Measurements from ENCODE around the gene NEDD9. TPM values are rescaled to one million over a fixed set of nuclear protein-coding genes. Genes with fewer than 3 reads are reported as not detected.
A peak's percentile ranks its signal among the peaks of the same experiment; 100 is the strongest.

Gene NEDD9
- polyA plus RNA-seq, 1 donor (not counting 4 experiments of a cell fraction or from before 2014, with no cell fraction given): 3.3 TPM

- Histone ChIP-seq H3K4me3 (ENCODE audit: control insufficient read depth in 2 of 3, extremely low read depth in 1 of 3, insufficient read depth in 2 of 3, low read depth in 1 of 3, low read length in 3 of 3) (no peak overlapping the region), H3K27me3 (ENCODE audit: control insufficient read depth, extremely low read depth, insufficient read depth, low read length) (no peaks in the 10 kb centered on the region), H4K20me1 (ENCODE audit: control insufficient read depth, extremely low read depth, insufficient read depth, low read length) (no peaks in the 10 kb centered on the region), H3K79me2 (ENCODE audit: control insufficient read depth, insufficient read depth, low read length) (no peaks in the 10 kb centered on the region), H2AFZ (ENCODE audit: control insufficient read depth, low read length) (no peak overlapping the region), H3K4me1 (ENCODE audit: control insufficient read depth, extremely low read depth, insufficient read depth, low read length) (no peaks in the 10 kb centered on the region), H3K9me3 (ENCODE audit: control insufficient read depth, low read depth, low read length) (no peaks in the 10 kb centered on the region), H3K36me3 (ENCODE audit: control insufficient read depth in 2 of 2, extremely low read depth in 1 of 2, insufficient read depth in 2 of 2, low read length in 2 of 2) (no peaks in the 10 kb centered on the region), H3K9me1 (ENCODE audit: control insufficient read depth, extremely low read depth, insufficient read depth, low read length) (no peaks in the 10 kb centered on the region), H3K4me2 (ENCODE audit: control insufficient read depth, extremely low read depth, insufficient read depth, low read depth, low read length) (no peak overlapping the region), H3K9ac (ENCODE audit: control insufficient read depth, extremely low read depth, insufficient read depth, low read length) (no peak overlapping the region), H3K27ac (ENCODE audit: control insufficient read depth, insufficient read depth, low read length) (no peak overlapping the region)
- dilution Hi-C loops (cut with MboI; ENCODE audit: extremely low pct_ligation_motif_present, low sequenced_read_pairs): no loop called here
- TF ChIP-seq, protein P1, sequence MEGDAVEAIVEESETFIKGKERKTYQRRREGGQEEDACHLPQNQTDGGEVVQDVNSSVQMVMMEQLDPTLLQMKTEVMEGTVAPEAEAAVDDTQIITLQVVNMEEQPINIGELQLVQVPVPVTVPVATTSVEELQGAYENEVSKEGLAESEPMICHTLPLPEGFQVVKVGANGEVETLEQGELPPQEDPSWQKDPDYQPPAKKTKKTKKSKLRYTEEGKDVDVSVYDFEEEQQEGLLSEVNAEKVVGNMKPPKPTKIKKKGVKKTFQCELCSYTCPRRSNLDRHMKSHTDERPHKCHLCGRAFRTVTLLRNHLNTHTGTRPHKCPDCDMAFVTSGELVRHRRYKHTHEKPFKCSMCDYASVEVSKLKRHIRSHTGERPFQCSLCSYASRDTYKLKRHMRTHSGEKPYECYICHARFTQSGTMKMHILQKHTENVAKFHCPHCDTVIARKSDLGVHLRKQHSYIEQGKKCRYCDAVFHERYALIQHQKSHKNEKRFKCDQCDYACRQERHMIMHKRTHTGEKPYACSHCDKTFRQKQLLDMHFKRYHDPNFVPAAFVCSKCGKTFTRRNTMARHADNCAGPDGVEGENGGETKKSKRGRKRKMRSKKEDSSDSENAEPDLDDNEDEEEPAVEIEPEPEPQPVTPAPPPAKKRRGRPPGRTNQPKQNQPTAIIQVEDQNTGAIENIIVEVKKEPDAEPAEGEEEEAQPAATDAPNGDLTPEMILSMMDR (optimal IDR thresholded peaks at IDR 0.05 in 1 of 3, IDR thresholded peaks at IDR 0.05 in 1 of 3, conservative IDR thresholded peaks at IDR 0.05 in 1 of 3; ENCODE audit: extremely low read depth in 1 of 3, insufficient read depth in 2 of 3, low read length in 3 of 3): no peak
- no peak for TF ChIP-seq EZH2 (IDR thresholded peaks at IDR 0.05; ENCODE audit: low read length)
- no peak for FAIRE-seq
- no peak for DNase-seq (ENCODE audit: low read depth, low spot score)
Measured at GRCh38 chr6:11242711-11243110, 10.2 kb upstream of the NEDD9 start.

DNA sequence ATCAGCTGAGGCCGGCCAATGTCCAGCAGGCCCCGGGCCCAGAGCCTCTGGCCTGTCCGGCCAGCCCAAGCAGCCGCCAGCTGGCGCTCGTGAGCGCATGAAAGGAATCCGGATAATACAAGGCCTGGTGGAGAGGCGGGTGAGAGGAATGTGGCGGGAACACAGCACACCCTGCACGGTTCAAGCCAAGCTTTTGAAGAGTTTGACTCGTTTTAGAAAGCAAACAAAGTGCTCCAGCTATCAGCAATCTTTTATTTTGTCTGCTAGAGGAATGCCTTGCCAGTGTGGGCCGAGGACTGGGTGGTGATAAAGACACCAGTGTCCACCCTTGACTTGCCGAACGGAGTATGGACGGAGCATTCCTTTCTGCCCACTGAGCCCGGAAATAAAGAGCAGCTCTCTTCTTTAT lies 9.3 kb upstream of the NEDD9 start:
- DNase-seq (ENCODE audit: low read depth, low spot score): no peak
- Histone ChIP-seq H3K79me2 (ENCODE audit: control insufficient read depth, insufficient read depth, low read length) (no peaks in the 10 kb centered on the region), H3K4me2 (ENCODE audit: control insufficient read depth, extremely low read depth, insufficient read depth, low read depth, low read length) (no peak overlapping the region), H3K36me3 (ENCODE audit: control insufficient read depth in 2 of 2, extremely low read depth in 1 of 2, insufficient read depth in 2 of 2, low read length in 2 of 2) (no peaks in the 10 kb centered on the region), H2AFZ (ENCODE audit: control insufficient read depth, low read length) (no peak overlapping the region), H3K9me3 (ENCODE audit: control insufficient read depth, low read depth, low read length) (no peaks in the 10 kb centered on the region), H3K9me1 (ENCODE audit: control insufficient read depth, extremely low read depth, insufficient read depth, low read length) (no peaks in the 10 kb centered on the region), H3K27me3 (ENCODE audit: control insufficient read depth, extremely low read depth, insufficient read depth, low read length) (no peaks in the 10 kb centered on the region), H3K9ac (ENCODE audit: control insufficient read depth, extremely low read depth, insufficient read depth, low read length) (no peak overlapping the region), H4K20me1 (ENCODE audit: control insufficient read depth, extremely low read depth, insufficient read depth, low read length) (no peaks in the 10 kb centered on the region), H3K4me3 (ENCODE audit: control insufficient read depth in 2 of 3, extremely low read depth in 1 of 3, insufficient read depth in 2 of 3, low read depth in 1 of 3, low read length in 3 of 3) (no peak overlapping the region), H3K27ac (ENCODE audit: control insufficient read depth, insufficient read depth, low read length) (no peak overlapping the region), H3K4me1 (ENCODE audit: control insufficient read depth, extremely low read depth, insufficient read depth, low read length) (peaks cover 2% of the 10 kb centered on the region)
- FAIRE-seq: no peak
- dilution Hi-C loops (cut with MboI; ENCODE audit: extremely low pct_ligation_motif_present, low sequenced_read_pairs): no loop called here
- no peak for TF ChIP-seq EZH2 (IDR thresholded peaks at IDR 0.05; ENCODE audit: low read length)
- TF ChIP-seq, protein P1 (optimal IDR thresholded peaks at IDR 0.05 in 1 of 3, IDR thresholded peaks at IDR 0.05 in 1 of 3, conservative IDR thresholded peaks at IDR 0.05 in 1 of 3; ENCODE audit: extremely low read depth in 1 of 3, insufficient read depth in 2 of 3, low read length in 3 of 3): peak; percentile 41 to 54 (median 53)
